H1 (cell line): ENCODE results near the gene KCTD16. TPM values are rescaled to one million over a fixed set of nuclear protein-coding genes. Genes with fewer than 3 reads are reported as not detected.

ENCODE experiments used
- CTCF ChIA-PET: fragments of 300-600 bp; sonication (Branson Sonifier 250); formaldehyde crosslinking; loops from one replicate; lab custom pipeline; 2021; ENCODE audit not compliant: partially characterized antibody; lab: Charles Lee
- POLR2A ChIA-PET: fragments of 300-600 bp; sonication (Branson Sonifier 250); formaldehyde crosslinking; loops from one replicate; lab custom pipeline; 2021; ENCODE audit warnings: inconsistent platforms; ENCODE audit not compliant: partially characterized antibody; lab: Charles Lee
- DNase-seq, 2 experiments: peaks; one replicate each; pipeline versions ENCODE4 v3.0.0 to v3.0.0-alpha.2; 2010 to 2022; ENCODE audit warnings: low spot score in 2 of 2, low read depth in 1 of 2, mixed read lengths in 1 of 2
- FAIRE-seq: peaks from 2 replicates; lab custom pipeline; 2011; peaks lifted over from hg19 to GRCh38; lab: Jason Lieb, UNC
- H2AFZ ChIP-seq: 2 replicates; pipeline ENCODE4 v1.8.1; 2012; ENCODE audit warnings: low read length, inconsistent platforms
- H2AK5ac ChIP-seq: 2 replicates; pipeline ENCODE4 v1.6.1; 2013; ENCODE audit warnings: low read depth, low read length
- H2BK120ac ChIP-seq: replicated peaks from 2 replicates; pipeline ENCODE3; 2013; ENCODE audit warnings: low read depth, low read length, inconsistent platforms
- H2BK12ac ChIP-seq: 2 replicates; pipeline ENCODE4 v1.6.1; 2013; ENCODE audit warnings: low read depth, low read length
- H2BK15ac ChIP-seq: 2 replicates; pipeline ENCODE4 v1.6.1; 2013; ENCODE audit warnings: low read length
- H2BK20ac ChIP-seq: 2 replicates; pipeline ENCODE4 v1.6.1; 2013; ENCODE audit warnings: low read length
- H2BK5ac ChIP-seq: 2 replicates; pipeline ENCODE4 v1.6.1; 2013; ENCODE audit warnings: low read depth, low read length
- H3K14ac ChIP-seq: 2 replicates; pipeline ENCODE4 v1.6.1; 2013; ENCODE audit warnings: inconsistent platforms; ENCODE audit not compliant: insufficient read length
- H3K18ac ChIP-seq: 2 replicates; pipeline ENCODE4 v1.6.1; 2013; ENCODE audit warnings: low read length; ENCODE audit errors: extremely low read depth
- H3K23ac ChIP-seq: 2 replicates; pipeline ENCODE4 v1.6.1; 2013; ENCODE audit warnings: inconsistent platforms; ENCODE audit not compliant: insufficient read length
- H3K23me2 ChIP-seq: 2 replicates; pipeline ENCODE4 v1.6.1; 2013; ENCODE audit warnings: low read depth, low read length
- H3K27ac ChIP-seq: 2 replicates; pipeline ENCODE4 v1.6.1; 2011; ENCODE audit warnings: low read depth, low read length, inconsistent platforms
- H3K27me3 ChIP-seq, 4 experiments: replicated peaks in 1 of 4; 1 replicate in 1 of 4; 2 replicates in 3 of 4; pipeline versions ENCODE4 v1.6.1 to v1.8.1; 2011 to 2013; ENCODE audit warnings: low read length in 3 of 4, mild to moderate bottlenecking in 3 of 4, inconsistent platforms in 2 of 4, mixed read lengths in 2 of 4, moderate library complexity in 1 of 4; ENCODE audit not compliant: control insufficient read depth in 3 of 4, insufficient read depth in 3 of 4; ENCODE audit errors: extremely low read depth in 1 of 4
- H3K36me3 ChIP-seq, 4 experiments: 2 replicates each; pipeline versions ENCODE4 v1.6.1 to v1.8.1; 2011 to 2013; ENCODE audit warnings: mild to moderate bottlenecking in 4 of 4, low read length in 3 of 4, moderate library complexity in 2 of 4, control low read depth in 1 of 4, inconsistent platforms in 1 of 4; ENCODE audit not compliant: insufficient read depth in 4 of 4, control insufficient read depth in 2 of 4
- H3K4ac ChIP-seq: replicated peaks from 2 replicates; pipeline ENCODE3; 2013; ENCODE audit warnings: low read length, low read depth, mixed read lengths, inconsistent platforms; ENCODE audit not compliant: insufficient read length
- H3K4me1 ChIP-seq, 4 experiments: replicated peaks in 1 of 4; 1 replicate in 1 of 4; 2 replicates in 3 of 4; pipeline versions ENCODE4 v1.6.1 to v1.8.1; 2011 to 2013; ENCODE audit warnings: low read length in 3 of 4, inconsistent platforms in 2 of 4, mixed read lengths in 1 of 4; ENCODE audit not compliant: insufficient read depth in 4 of 4, control insufficient read depth in 3 of 4
- H3K4me2 ChIP-seq, 2 experiments: 2 replicates each; pipeline versions ENCODE4 v1.6.1 to v1.8.1; 2011 to 2013; ENCODE audit warnings: low read depth in 2 of 2, low read length in 2 of 2, control low read depth in 1 of 2, inconsistent platforms in 1 of 2, mild to moderate bottlenecking in 1 of 2; ENCODE audit not compliant: insufficient read depth in 1 of 2
- H3K4me3 ChIP-seq, 4 experiments: fragments of 200-600, 300-600 bp in 1 of 4; sonication (generic), shearing (Covaris generic), sonication (Bioruptor Twin) in 1 of 4; 2 replicates each; pipeline versions ENCODE4 v1.5.1 to v1.8.1; 2011 to 2016; ENCODE audit warnings: low read length in 4 of 4, low read depth in 3 of 4, control low read depth in 2 of 4, inconsistent platforms in 2 of 4, mild to moderate bottlenecking in 2 of 4, mixed read lengths in 1 of 4, moderate library complexity in 1 of 4; ENCODE audit not compliant: insufficient read depth in 2 of 4; ENCODE audit errors: extremely low read depth in 1 of 4
- H3K56ac ChIP-seq: replicated peaks from 2 replicates; pipeline ENCODE3; 2013; ENCODE audit warnings: low read depth, mild to moderate bottlenecking, mixed read lengths, low read length, inconsistent platforms; ENCODE audit not compliant: insufficient read length
- H3K79me1 ChIP-seq: 2 replicates; pipeline ENCODE4 v1.6.1; 2013; ENCODE audit warnings: low read depth, low read length, control low read depth
- H3K79me2 ChIP-seq, 2 experiments: 2 replicates each; pipeline versions ENCODE4 v1.6.1 to v1.8.1; 2012 to 2013; ENCODE audit warnings: low read length in 2 of 2, mild to moderate bottlenecking in 2 of 2, inconsistent platforms in 1 of 2; ENCODE audit not compliant: insufficient read depth in 2 of 2, control insufficient read depth in 1 of 2
- H3K9ac ChIP-seq, 4 experiments: replicated peaks in 1 of 4; 1 replicate in 1 of 4; 2 replicates in 3 of 4; pipeline versions ENCODE4 v1.6.1 to v1.8.1; 2011 to 2013; ENCODE audit warnings: low read depth in 3 of 4, low read length in 3 of 4, control low read depth in 2 of 4, mild to moderate bottlenecking in 2 of 4, moderate library complexity in 2 of 4, inconsistent platforms in 1 of 4; ENCODE audit errors: extremely low read depth in 1 of 4
- H3K9me3 ChIP-seq, 2 experiments: 2 replicates each; pipeline versions ENCODE4 v1.6.1 to v1.8.1; 2012 to 2013; ENCODE audit warnings: mild to moderate bottlenecking in 2 of 2, moderate library complexity in 2 of 2, control low read depth in 1 of 2, inconsistent platforms in 1 of 2, low read depth in 1 of 2, low read length in 1 of 2, mixed read lengths in 1 of 2; ENCODE audit not compliant: insufficient read depth in 2 of 2
- H4K20me1 ChIP-seq, 2 experiments: replicated peaks in 1 of 2; 2 replicates each; pipeline versions ENCODE3 to v1.8.1; 2011 to 2013; ENCODE audit warnings: inconsistent platforms in 2 of 2, low read length in 2 of 2, mild to moderate bottlenecking in 1 of 2; ENCODE audit not compliant: insufficient read depth in 2 of 2, control insufficient read depth in 1 of 2
- H4K5ac ChIP-seq: 2 replicates; pipeline ENCODE4 v1.6.1; 2013; ENCODE audit warnings: low read length, low read depth, mixed read lengths, inconsistent platforms; ENCODE audit not compliant: insufficient read length
- H4K8ac ChIP-seq: 2 replicates; pipeline ENCODE4 v1.8.0; 2013; ENCODE audit warnings: mild to moderate bottlenecking, moderate library complexity, low read length, inconsistent platforms; ENCODE audit not compliant: insufficient read depth; ENCODE audit errors: extremely low read depth
- H4K91ac ChIP-seq: replicated peaks from 2 replicates; pipeline ENCODE3; 2013; ENCODE audit warnings: low read length, mixed read lengths, inconsistent platforms; ENCODE audit not compliant: insufficient read length
- CHD2 ChIP-seq: IDR thresholded peaks from 2 replicates; pipeline ENCODE4 v1.6.1; 2012; ENCODE audit warnings: low read length, improper control_type of control experiment
- WGBS, 2 experiments: shearing (Covaris generic) in 1 of 2; methylation state at CpG; one replicate each; pipeline versions ENCODE4 v1.1.6 to v1.1.7; 2013 to 2015; ENCODE audit warnings: low lambda C conversion rate in 2 of 2, mixed read lengths in 2 of 2, inconsistent platforms in 1 of 2, low coverage in 1 of 2, missing lambda C conversion rate in 1 of 2; ENCODE audit not compliant: insufficient replicate concordance in 2 of 2, insufficient coverage in 1 of 2, insufficient read length in 1 of 2; ENCODE audit errors: extremely low coverage in 1 of 2, missing lambda C conversion rate in 1 of 2; 5-methylcytosine and 5-hydroxymethylcytosine counted together
- polyA plus RNA-seq, 7 experiments: library from polyadenylated mRNA; depleted of rRNA in 3 of 7; stranded (reverse) in 5 of 7; unstranded in 2 of 7; fragments of >200 nt in 5 of 7; fragments of 200-250 nt in 2 of 7; gene quantifications; 1 replicate in 5 of 7; 2 replicates in 1 of 7; 4 replicates in 1 of 7; pipeline versions ENCODE4 v1.2.1 to v1.2.3, GENCODE V29; 2011 to 2013; ENCODE audit warnings: missing spikeins in 2 of 7, mixed read lengths in 2 of 7
- total RNA-seq: library from RNA; stranded (reverse); fragmentation: NEBNext Ultra II Directional; extraction: Animal tissue kit (Norgen Biotek cat#: 25700); gene quantifications from 2 replicates; pipeline ENCODE4 v1.2.1, GENCODE V29; 2021

Gene KCTD16
- total and polyA plus RNA-seq, 2 of the 8 experiments (the other 6 are each of a cell fraction or from before 2014, with no cell fraction given): 0.03 to 0.24 TPM

DNA sequence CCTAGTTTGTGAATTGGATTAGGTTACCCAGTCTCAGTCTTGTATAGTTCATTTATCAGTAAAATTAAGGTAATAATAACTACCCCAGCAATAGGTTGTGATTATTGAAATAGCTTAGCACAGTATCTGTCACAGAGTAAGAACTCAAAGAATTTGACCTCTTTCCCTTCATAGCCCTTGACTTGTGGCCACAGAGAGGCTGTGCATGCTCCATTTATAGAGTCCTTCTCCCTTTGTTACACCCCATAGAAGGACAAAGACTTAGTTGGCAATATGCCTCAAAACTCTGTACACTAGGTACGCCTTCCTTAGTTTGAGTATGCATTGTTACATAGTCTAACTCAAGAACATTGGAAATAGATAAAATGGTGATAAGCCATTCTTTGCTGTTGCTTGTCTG, 257.2 kb downstream of the KCTD16 start:
- no peak overlapping the region for H2BK12ac ChIP-seq
- no peak overlapping the region for H3K56ac ChIP-seq
- H2BK20ac ChIP-seq: no peak overlapping the region
- H3K23me2 ChIP-seq: no peaks in the 10 kb centered on the region
- H3K79me2 ChIP-seq: no peaks in the 10 kb centered on the region
- no peak overlapping the region for H3K14ac ChIP-seq
- H3K4me1 ChIP-seq: no peaks in the 10 kb centered on the region
- H4K91ac ChIP-seq: no peak overlapping the region
- H2BK120ac ChIP-seq: no peak overlapping the region
- no peaks in the 10 kb centered on the region for H3K36me3 ChIP-seq
- H3K4ac ChIP-seq: no peak overlapping the region
- FAIRE-seq: no peak
- H2AFZ ChIP-seq: no peak overlapping the region
- H4K5ac ChIP-seq: no peak overlapping the region
- H3K23ac ChIP-seq: no peak overlapping the region
- WGBS, 2 experiments: 94% methylated on average over 1 of the region's 1 CpG; no CpG with 5 or more reads in 1 of the 2 experiments
- no peak overlapping the region for H3K27ac ChIP-seq
- no peaks in the 10 kb centered on the region for H4K20me1 ChIP-seq
- ChIA-PET CTCF (no interaction called here), POLR2A (no interaction called here)
- DNase-seq: no peak
- no peak overlapping the region for H4K8ac ChIP-seq
- no peak overlapping the region for H3K18ac ChIP-seq
- H3K9ac ChIP-seq: no peak overlapping the region
- no peak for TF ChIP-seq CHD2
- TF ChIP-seq, all 59 proteins: peak for 0
- no peaks in the 10 kb centered on the region for H3K27me3 ChIP-seq
- H3K4me2 ChIP-seq: no peak overlapping the region
- H2BK15ac ChIP-seq: no peak overlapping the region
- no peaks in the 10 kb centered on the region for H3K9me3 ChIP-seq
- H2BK5ac ChIP-seq: no peak overlapping the region
- H3K4me3 ChIP-seq: no peak overlapping the region
- H2AK5ac ChIP-seq: no peak overlapping the region
- no peaks in the 10 kb centered on the region for H3K79me1 ChIP-seq
